Activated T-cell treated with anti-CD3 and anti-CD28 coated beads, Interleukin-2, amount 50 U/mL, for 72 hours (primary cell): ENCODE results near the gene IGSF11. TPM values are rescaled to one million over a fixed set of nuclear protein-coding genes. Genes with fewer than 3 reads are reported as not detected.
A peak's percentile ranks its signal among the peaks of the same experiment; 100 is the strongest.

Source experiments
- ATAC-seq, 2 donors: fragments of 150-1000 bp; cut with Tn5 transposase; replicated peaks in 1 of 2; 2 replicates each; pipeline ENCODE4 v1.10.0; 2021; ENCODE audit warnings: moderate library complexity in 2 of 2, mild to moderate bottlenecking in 1 of 2
- DNase-seq, 2 donors: peaks; one replicate each; pipeline ENCODE4 v3.0.0; 2021 to 2022; ENCODE audit warnings: mixed read lengths in 1 of 2
- H3K27ac Mint-ChIP-seq: one replicate; pipeline ENCODE4 v1.8.0; 2022; ENCODE audit warnings: mild to moderate bottlenecking, moderate library complexity, mixed read lengths
- H3K27me3 Mint-ChIP-seq: one replicate; pipeline ENCODE4 v1.8.0; 2022; ENCODE audit warnings: low read depth, mixed read lengths
- H3K36me3 Mint-ChIP-seq, 2 donors: one replicate each; pipeline ENCODE4 v1.8.0; 2022; ENCODE audit warnings: mixed read lengths in 2 of 2, mild to moderate bottlenecking in 1 of 2; ENCODE audit not compliant: insufficient read depth in 2 of 2
- H3K4me1 Mint-ChIP-seq: one replicate; pipeline ENCODE4 v1.8.0; 2022; ENCODE audit warnings: low read depth, mixed read lengths
- H3K4me3 Mint-ChIP-seq, 2 donors: one replicate each; pipeline ENCODE4 v1.8.0; 2022; ENCODE audit warnings: mild to moderate bottlenecking in 2 of 2, mixed read lengths in 2 of 2, moderate library complexity in 2 of 2
- H3K9me3 Mint-ChIP-seq, 2 donors: one replicate each; pipeline ENCODE4 v1.8.0; 2022; ENCODE audit warnings: mixed read lengths in 2 of 2
- total RNA-seq, 2 donors: library from RNA; stranded (reverse); gene quantifications; one replicate each; pipeline ENCODE4 v1.2.3, GENCODE V29; 2022

IGSF11 gene
- total RNA-seq, 2 donors from 2014 or later, result 0.19 TPM; not detected in 1

GRCh38 chr3:119019767-119020518, 14.7 kb downstream of the IGSF11 start:
- Mint-ChIP-seq H3K9me3 (no peaks in the 10 kb centered on the region), H3K4me1 (peaks cover 4% of the 10 kb centered on the region), H3K27me3 (no peaks in the 10 kb centered on the region), H3K27ac (no peak overlapping the region), H3K36me3 (no peaks in the 10 kb centered on the region), H3K4me3 (no peak overlapping the region)
- ATAC-seq (peak in 1 of 2 donors; percentile 58), DNase-seq (no peak)

- DNase-seq (no peak), ATAC-seq (no peak)
- Mint-ChIP-seq H3K9me3 (no peaks in the 10 kb centered on the region), H3K27me3 (no peaks in the 10 kb centered on the region), H3K27ac (no peak overlapping the region), H3K4me1 (peaks cover 4% of the 10 kb centered on the region), H3K36me3 (no peaks in the 10 kb centered on the region), H3K4me3 (no peak overlapping the region)
Observed at GRCh38 chr3:119018690-119019463, 15.8 kb downstream of the IGSF11 start.

GRCh38 chr3:119015942-119016341, 18.7 kb downstream of the IGSF11 start:
- H3K27ac Mint-ChIP-seq, result no peak overlapping the region
- no peak for DNase-seq
- H3K36me3 Mint-ChIP-seq, result no peaks in the 10 kb centered on the region
- ATAC-seq, result no peak
- H3K9me3 Mint-ChIP-seq, result no peaks in the 10 kb centered on the region
- peaks cover 15% of the 10 kb centered on the region for H3K4me1 Mint-ChIP-seq
- H3K4me3 Mint-ChIP-seq, result no peak overlapping the region
- H3K27me3 Mint-ChIP-seq, result peaks cover 7% of the 10 kb centered on the region

- Mint-ChIP-seq H3K9me3 (no peaks in the 10 kb centered on the region), H3K4me3 (no peak overlapping the region)
Observed at GRCh38 chr3:119013951-119014350, 20.7 kb downstream of the IGSF11 start.

GRCh38 chr3:119011528-119011927, 23.1 kb downstream of the IGSF11 start:
- Mint-ChIP-seq H3K27ac (no peak overlapping the region), H3K9me3 (peaks cover 3 to 4% of the 10 kb centered on the region in 2 donors), H3K4me1 (peaks cover 11% of the 10 kb centered on the region), H3K27me3 (peaks cover 7% of the 10 kb centered on the region), H3K4me3 (no peak overlapping the region), H3K36me3 (peaks cover 4 to 5% of the 10 kb centered on the region in 2 donors)
- DNase-seq, result no peak
- ATAC-seq, result no peak

More at GRCh38 chr3:119013951-119014350, 20.7 kb downstream of the IGSF11 start:
- DNase-seq (no peak), ATAC-seq (no peak)
- Mint-ChIP-seq H3K27me3 (peaks cover 7% of the 10 kb centered on the region), H3K4me1 (peaks cover 11% of the 10 kb centered on the region), H3K27ac (no peak overlapping the region), H3K36me3 (no peaks in the 10 kb centered on the region)

- Mint-ChIP-seq H3K9me3 (no peaks in the 10 kb centered on the region), H3K36me3 (no peaks in the 10 kb centered on the region), H3K27ac (no peak overlapping the region), H3K27me3 (no peaks in the 10 kb centered on the region), H3K4me3 (no peak overlapping the region), H3K4me1 (no peaks in the 10 kb centered on the region)
- ATAC-seq (no peak), DNase-seq (no peak)
Observed at GRCh38 chr3:118997190-118997589, 37.5 kb downstream of the IGSF11 start.

GRCh38 chr3:118991775-118992174, 42.9 kb downstream of the IGSF11 start:
- peaks cover 7% of the 10 kb centered on the region for H3K27me3 Mint-ChIP-seq
- H3K9me3 Mint-ChIP-seq, result no peaks in the 10 kb centered on the region
- no peak overlapping the region for H3K27ac Mint-ChIP-seq
- H3K36me3 Mint-ChIP-seq, result no peaks in the 10 kb centered on the region
- DNase-seq (no peak), ATAC-seq (no peak)
- H3K4me3 Mint-ChIP-seq, result no peak overlapping the region
- peaks cover 6% of the 10 kb centered on the region for H3K4me1 Mint-ChIP-seq

GRCh38 chr3:118990823-118991560, 43.7 kb downstream of the IGSF11 start:
- Mint-ChIP-seq H3K27me3 (peaks cover 7% of the 10 kb centered on the region), H3K36me3 (no peaks in the 10 kb centered on the region), H3K4me1 (peaks cover 6% of the 10 kb centered on the region), H3K9me3 (no peaks in the 10 kb centered on the region), H3K27ac (no peak overlapping the region), H3K4me3 (no peak overlapping the region)
- DNase-seq (no peak), ATAC-seq (no peak)

- ATAC-seq, result no peak
- peaks cover 7% of the 10 kb centered on the region for H3K27me3 Mint-ChIP-seq
- no peaks in the 10 kb centered on the region for H3K36me3 Mint-ChIP-seq
- peaks cover 17% of the 10 kb centered on the region for H3K4me1 Mint-ChIP-seq
- H3K4me3 Mint-ChIP-seq, result no peak overlapping the region
- no peak overlapping the region for H3K27ac Mint-ChIP-seq
- no peaks in the 10 kb centered on the region for H3K9me3 Mint-ChIP-seq
- no peak for DNase-seq
Observed at GRCh38 chr3:118988198-118989130, 46.2 kb downstream of the IGSF11 start.

GRCh38 chr3:118987477-118987876, 47.2 kb downstream of the IGSF11 start:
- no peak overlapping the region for H3K4me3 Mint-ChIP-seq
- no peak overlapping the region for H3K27ac Mint-ChIP-seq
- no peaks in the 10 kb centered on the region for H3K36me3 Mint-ChIP-seq
- DNase-seq (no peak), ATAC-seq (no peak)
- peaks cover 7% of the 10 kb centered on the region for H3K27me3 Mint-ChIP-seq
- H3K9me3 Mint-ChIP-seq, result no peaks in the 10 kb centered on the region
- H3K4me1 Mint-ChIP-seq, result peaks cover 17% of the 10 kb centered on the region

GRCh38 chr3:118986734-118987133, 47.9 kb downstream of the IGSF11 start:
- Mint-ChIP-seq H3K4me1 (peaks cover 20% of the 10 kb centered on the region), H3K4me3 (no peak overlapping the region), H3K36me3 (no peaks in the 10 kb centered on the region), H3K9me3 (no peaks in the 10 kb centered on the region), H3K27me3 (peaks cover 7% of the 10 kb centered on the region), H3K27ac (no peak overlapping the region)
- no peak for ATAC-seq
- no peak for DNase-seq

- Mint-ChIP-seq H3K4me3 (no peak overlapping the region), H3K27ac (no peak overlapping the region), H3K9me3 (no peaks in the 10 kb centered on the region), H3K27me3 (peaks cover 7% of the 10 kb centered on the region), H3K36me3 (no peaks in the 10 kb centered on the region), H3K4me1 (peaks cover 25% of the 10 kb centered on the region)
- DNase-seq (no peak), ATAC-seq (peak; percentile 45 to 50)
Observed at GRCh38 chr3:118984699-118985098, 49.9 kb downstream of the IGSF11 start.
